HG02623 (cell line): ENCODE data around the gene NR2F1.
"Not testable (repeated sequence)": the region's sequence is repeated elsewhere in the genome, so short reads cannot be mapped to it uniquely, and the experiment has no call there.

Experiments
- ATAC-seq: cut with Tn5 transposase; IDR thresholded peaks from one replicate; pipeline ENCODE4 v1.9.1; 2021; ENCODE audit warnings: moderate library complexity; ENCODE audit not compliant: unreplicated experiment

The NR2F1 gene

GRCh38 chr5:93582677-93583438 lies at the start of gene NR2F1:
NR2F1 (plus strand) TSS chr5:93583222; CDS start chr5:93585024, 1,802 bp downstream.
- no peak for ATAC-seq

DNA sequence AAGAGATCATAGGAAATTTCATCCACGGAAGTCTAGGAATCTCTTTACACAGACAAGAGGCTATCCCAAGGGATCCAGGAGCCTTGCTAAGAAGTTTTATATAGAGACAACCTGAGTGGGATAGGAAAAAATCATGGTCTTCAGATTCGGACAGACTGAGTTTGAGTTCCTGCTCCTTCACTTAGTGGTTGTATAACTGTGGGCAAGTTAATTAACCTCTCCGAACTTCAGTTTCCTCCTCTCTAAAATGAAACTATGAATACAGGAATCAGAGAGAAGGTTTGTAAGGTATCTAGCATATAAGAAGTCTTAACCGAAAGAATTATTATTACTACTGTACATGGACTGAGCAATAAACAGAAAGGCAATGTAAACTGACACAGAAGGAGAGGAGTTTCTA lies 37.1 kb upstream of the NR2F1 start:
- no peak for ATAC-seq

- ATAC-seq = not testable (repeated sequence)
These were observed 33.4 kb upstream of the NR2F1 start for GRCh38 chr5:93549594-93549993.

DNA sequence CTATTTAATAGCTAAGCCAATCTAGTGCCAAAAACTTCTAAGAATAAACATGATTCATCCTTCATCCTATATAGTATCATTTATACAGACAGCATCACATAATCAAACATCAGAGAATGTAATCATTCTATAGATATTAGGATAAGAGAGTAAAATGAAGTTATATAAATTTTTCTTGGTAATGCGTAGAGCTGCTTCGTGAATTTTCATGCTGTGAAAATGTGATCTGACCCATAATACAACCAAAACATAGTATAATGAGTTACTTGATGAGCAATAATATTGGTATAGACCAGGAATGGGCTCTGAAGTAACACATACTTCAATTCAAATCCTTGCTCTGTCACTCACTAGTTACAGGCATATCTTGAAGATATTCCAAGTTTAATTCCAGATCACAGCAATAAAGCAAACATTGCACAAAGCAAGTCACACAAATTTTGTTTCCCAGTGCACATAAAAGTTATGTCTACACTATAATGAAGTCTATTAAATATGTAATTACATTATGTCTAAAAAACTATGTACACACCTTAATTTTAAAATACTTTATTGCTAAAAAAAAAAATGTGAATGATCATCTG lies 25.9 kb upstream of the NR2F1 start:
- no peak for ATAC-seq

GRCh38 chr5:93566091-93566490 lies 16.9 kb upstream of the NR2F1 start:
- ATAC-seq = no peak

DNA sequence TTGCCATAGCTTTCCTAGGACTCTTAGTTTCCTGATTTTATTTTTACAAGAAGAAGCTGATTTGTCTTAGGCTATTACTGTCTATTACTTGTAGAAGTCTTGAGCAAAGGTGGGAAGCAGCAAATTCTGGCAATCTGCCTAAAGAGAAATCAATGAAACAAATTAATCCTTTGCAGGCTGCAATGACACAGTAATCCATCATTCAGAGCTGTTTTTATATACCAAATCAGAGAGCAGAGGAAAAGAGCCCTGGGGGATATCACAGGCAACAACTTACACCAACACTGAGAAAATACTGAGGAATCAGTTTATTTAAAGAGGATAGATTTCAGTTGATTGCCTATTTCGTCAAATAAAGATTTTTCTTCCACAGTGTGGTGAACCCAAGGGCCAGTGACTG lies 15.6 kb upstream of the NR2F1 start:
- no peak for ATAC-seq

DNA sequence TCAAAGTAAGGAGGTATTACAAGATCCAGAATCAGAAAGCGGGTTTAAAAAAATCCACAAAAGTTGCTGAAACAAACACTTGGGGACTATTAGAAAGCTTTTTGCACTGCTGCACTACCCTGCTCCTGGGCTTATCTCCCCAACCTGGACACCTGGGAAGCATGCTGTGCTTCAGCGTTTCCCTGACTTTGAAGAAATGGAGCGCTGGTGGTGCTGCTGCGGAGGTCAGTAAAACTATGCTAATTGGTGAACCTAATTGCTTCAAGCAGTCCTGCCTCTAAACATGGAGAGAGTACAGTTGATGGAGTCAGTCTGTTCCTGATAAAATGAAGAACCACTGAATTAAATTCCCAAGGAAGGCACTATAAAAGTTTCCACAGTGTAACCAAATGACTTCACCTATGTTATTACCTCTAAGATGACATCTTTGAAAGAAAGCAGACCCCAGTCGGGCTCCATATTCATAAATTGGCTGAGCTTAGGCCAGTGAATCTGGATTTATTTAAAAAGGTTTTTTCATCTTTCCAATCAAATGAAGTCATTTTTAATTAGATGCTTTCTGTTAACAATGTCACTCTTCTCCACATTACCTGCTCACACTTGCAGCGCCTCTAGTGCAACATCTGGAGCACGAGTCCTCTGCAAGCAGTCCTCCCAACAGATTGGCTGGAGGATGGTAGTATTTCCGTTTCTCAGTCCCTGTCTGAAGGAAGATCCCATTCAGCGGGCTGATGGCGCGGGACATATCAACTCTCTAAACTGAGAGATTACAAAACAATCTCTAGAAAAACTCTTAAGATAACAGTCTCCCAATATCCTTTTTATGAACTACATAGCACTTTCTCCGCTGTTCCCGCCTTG lies 13.5 kb upstream of the NR2F1 start:
- ATAC-seq = no peak

GRCh38 chr5:93570294-93571113 lies 12.5 kb upstream of the NR2F1 start:
- ATAC-seq = no peak

DNA sequence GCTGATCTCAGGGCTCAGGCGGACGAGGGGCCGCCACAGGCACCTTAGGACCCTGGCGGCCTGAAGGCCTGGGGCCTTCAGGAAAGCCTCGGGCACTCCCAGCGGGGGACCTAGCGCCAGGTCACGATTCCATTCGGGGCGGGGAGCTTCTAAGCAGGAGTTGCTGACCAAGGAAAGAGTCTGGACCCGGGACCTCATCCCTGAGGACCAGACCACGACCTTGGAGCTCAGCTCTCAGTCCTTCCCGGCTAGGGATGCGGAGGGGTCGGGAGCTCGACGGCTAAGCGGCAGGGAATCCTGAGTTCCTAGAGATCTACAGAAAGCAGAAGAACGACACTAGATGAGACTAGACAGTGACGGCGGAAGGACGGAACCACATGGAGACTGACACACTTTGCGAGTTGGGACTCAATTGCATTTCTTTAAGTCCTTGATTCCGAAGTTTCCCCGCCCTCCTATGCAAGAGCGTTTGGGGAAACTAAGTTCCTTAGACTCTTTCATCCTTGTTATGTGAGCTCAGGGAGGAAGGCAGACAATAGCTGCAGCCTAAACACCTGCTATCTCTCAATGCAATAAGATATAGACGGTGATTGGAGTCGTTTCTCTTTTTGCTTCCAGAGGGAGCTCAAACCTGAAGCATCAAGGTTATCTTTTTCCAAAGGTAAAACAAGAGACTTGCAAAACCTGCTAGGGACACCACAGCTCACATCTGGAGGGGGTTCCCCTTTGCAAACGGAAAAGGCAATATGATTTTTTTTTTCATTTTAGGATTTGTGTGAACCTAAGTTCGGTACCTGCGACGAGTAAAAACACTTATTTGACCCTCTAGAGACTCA lies 11.7 kb upstream of the NR2F1 start:
- no peak for ATAC-seq

- ATAC-seq = no peak
These were observed 10.9 kb upstream of the NR2F1 start for GRCh38 chr5:93572101-93572607.

GRCh38 chr5:93572608-93573353 lies 10.2 kb upstream of the NR2F1 start:
- no peak for ATAC-seq

- ATAC-seq = no peak
These were observed 9.4 kb upstream of the NR2F1 start for GRCh38 chr5:93573354-93574351.

DNA sequence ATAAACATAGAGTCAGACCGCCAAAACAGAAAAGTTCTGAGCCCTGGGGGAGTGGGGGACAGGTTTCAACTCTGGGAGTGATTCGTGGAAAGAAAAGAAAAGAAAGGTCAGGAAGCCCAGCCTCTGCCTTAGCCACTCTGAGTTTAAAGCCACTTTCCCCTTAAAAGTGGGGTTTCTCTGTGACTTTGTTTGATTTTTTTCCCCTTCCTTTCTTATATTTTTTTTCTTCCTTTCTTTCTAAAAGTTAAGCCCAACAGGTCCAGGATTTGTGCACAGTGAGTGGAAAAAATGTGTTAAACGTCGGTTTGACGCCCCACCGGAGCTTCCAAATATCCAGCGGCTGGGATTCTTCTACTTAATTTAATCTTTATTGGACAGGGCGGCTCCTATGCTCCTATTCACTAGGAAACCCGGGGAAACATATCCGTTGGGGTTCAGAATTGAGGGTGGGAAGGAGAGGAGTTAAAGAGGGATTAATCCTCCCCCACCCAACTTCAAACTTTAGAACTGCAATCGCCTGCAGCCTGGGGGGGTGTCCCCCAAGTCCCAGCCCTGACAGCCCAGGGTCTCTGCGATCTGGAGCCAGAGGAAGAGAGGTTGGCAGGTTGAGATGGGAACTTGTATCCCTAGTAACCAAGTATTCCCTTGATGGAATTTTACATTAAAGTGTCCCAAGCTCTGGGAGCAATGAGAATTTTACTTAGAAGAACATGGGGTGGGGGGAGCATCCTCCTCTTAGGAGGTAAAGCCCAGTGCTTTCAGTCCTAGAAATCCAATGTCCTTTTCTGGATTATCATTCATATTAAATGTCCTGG lies 8.3 kb upstream of the NR2F1 start:
- no peak for ATAC-seq

DNA sequence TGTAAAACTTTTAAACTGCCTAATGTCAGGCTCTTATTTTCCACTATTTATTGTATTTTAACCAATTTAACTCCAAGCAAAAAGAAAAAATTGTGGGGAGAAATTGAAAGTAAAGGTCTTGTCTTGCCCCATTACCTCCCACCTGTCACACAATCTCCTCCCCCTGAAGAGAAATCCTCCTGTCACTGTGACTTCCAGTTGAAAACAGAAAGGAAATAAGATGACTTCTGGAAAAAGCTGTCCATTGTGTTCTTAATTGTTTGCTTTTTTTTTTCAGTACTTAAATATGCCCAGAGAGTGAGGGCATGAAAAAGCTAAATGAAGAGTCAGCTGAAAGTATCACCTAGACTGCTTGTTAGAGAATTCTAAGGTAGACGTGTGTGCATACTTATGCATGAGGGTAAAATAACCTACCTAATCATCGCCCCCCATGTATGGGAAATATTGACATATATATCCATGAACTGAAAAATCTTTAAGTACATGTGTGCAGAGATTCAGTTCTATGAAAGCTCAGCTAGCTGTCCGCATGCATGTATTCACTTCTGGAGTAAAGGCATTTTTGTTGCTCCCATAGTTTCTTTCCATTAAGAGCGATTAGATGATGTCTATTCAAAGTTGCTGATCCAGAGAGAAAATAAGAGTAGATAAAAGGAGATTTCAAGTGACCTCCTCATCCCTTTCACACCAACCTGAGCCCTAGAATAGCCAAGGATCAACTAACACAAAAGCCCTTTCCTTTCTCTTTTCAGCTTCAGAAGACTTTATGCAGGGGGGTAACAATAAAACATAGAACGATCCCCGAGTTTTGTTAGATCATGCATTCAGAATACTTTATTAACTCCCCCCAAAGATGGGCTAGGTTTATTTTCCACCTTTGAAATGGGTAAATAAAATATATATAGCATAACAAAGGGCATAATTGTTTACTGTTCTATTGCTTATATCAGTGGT lies 7.3 kb upstream of the NR2F1 start:
- no peak for ATAC-seq

- ATAC-seq = no peak
These were observed 5.8 kb upstream of the NR2F1 start for GRCh38 chr5:93576994-93577853.
